HG03571 (cell line): ENCODE data around the gene GOLGA6L1.
"Not testable (repeated sequence)": the region's sequence is repeated elsewhere in the genome, so short reads cannot be mapped to it uniquely, and the experiment has no call there.

Experiments
- ATAC-seq: cut with Tn5 transposase; IDR thresholded peaks from one replicate; pipeline ENCODE4 v1.9.1; 2021; ENCODE audit not compliant: unreplicated experiment

GOLGA6L1 gene, protein sequence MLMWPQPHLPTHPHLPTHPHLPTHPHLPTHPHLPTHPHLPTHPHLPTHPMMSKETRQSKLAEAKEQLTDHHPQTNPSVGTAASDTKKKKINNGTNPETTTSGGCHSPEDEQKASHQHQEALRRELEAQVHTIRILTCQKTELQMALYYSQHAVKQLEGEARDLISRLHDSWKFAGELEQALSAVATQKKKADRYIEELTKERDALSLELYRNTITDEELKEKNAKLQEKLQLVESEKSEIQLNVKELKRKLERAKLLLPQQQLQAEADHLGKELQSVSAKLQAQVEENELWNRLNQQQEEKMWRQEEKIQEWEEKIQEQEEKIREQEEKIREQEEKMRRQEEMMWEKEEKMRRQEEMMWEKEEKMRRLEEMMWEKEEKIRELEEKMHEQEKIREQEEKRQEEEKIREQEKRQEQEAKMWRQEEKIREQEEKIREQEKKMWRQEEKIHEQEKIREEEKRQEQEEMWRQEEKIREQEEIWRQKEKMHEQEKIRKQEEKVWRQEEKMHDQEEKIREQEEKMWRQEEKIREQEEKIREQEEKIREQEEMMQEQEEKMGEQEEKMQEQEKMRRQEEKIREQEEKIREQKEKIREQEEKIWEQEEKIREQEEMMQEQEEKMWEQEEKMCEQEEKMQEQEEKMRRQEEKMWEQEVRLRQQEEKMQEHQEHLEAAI

DNA sequence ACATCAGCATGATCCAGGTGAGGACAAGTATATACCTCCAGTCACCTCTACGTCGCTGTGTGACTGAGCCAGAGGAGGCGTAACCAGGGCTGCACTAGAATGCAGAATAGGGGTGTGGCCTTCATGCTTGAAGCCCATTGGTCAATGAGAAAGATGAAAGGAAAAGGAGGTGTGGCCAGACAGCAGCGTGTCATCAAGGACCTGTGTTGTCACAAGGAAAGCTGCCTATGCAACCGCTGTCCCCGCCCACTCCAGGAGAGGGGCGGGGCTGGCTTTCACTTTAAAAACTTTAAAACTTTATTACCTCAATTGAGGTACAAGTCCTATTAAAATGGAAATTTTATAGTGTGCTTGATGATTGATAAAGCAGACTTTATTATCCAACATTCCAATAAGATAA, at the start of gene GOLGA6L1:
TSS of gene GOLGA6L1 (minus strand) at position 101 of the 400 bp plus-strand sequence. CDS start at position 10, 91 bp downstream.
- ATAC-seq: not testable (repeated sequence)

DNA sequence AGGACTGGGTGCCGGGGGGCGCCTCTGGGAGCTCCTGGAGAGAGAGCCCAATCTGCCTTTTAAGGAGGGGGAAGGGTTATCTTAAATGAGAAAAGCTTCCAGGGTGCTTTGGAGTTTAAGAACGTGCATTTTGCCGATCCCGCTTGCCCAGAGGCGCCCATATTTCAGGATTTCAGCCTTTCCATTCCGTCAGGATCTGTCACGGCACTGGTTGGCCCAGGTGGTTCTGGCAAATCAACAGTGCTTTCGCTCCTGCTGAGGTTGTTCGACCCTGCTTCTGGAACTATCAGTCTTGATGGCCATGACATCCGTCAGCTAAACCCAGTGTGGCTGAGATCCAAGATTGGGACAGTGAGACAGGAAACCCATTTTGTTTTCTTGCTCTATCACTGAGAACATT, 44.6 kb upstream of the GOLGA6L1 start:
- not testable (repeated sequence) for ATAC-seq

DNA sequence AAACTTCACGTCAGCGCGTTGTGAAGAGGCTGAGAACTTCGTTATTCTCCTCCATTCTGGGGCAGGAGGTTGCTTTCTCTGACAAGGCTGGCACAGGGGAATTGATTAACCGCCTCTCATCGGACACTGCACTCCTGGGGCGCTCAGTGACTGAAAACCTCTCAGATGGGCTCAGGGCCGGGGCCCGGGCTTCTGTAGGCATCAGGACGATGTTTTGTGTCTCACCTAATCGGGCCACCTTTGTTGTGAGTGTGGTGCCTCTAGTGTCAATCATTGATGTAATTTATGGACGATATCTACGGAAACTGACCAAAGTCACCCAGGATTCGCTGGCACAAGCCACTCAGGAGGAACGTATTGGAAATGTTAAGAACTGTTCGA, 43.9 kb upstream of the GOLGA6L1 start:
- not testable (repeated sequence) for ATAC-seq

DNA sequence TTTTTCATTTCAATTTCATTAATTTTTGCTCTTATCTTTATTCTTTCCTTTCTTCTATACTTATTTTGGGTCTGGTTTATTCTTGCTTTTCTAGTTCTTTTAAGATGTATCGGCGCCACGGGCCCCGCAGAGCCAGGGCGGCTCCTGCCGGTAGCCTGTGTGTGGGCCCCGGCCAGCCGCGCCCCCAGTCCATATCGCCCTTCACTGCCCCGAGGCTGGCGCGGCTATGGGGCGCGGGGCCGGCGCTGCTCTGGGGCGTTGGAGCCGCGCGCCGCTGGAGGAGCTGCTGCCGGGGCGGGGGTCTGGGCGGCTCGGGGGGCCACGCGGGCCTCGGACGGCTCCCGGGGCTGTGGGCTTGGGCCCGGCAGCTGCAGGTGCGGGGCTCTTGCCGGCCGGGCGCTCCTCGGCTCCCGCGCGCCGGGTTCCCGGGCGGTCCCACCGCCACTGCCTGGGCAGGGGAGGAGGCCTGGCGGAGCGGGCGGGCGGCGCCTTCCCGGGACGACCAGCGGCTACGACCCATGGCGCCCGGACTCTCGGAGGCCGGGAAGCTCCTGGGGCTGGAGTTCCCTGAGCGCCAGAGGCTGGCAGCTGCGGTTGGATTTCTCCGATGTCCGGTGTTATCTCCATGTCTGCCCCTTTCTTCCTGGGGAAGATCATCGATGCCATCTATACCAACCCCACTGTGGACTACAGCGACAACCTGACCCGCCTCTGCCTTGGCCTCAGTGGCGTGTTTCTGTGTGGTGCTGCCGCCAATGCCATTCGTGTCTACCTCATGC, 43.3 kb upstream of the GOLGA6L1 start:
- not testable (repeated sequence) for ATAC-seq

DNA sequence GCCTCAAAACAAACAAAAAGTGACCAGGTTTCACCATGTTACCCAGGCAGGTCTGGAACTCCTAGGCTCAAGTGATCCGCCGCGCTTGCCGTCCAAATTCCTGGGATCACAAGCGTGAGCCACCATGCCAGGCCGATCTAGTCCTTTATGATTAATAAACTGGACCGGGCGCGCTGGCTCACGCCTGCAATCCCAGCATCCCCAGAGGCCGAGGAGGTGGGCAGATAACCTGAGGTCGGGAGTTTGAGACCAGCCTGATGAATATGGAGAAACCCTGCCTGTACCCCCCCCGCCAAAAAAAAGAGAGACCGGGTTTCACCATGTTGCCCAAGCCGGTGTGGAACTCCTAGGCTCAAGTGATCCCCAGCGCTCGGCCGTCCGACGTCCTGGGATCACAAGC, 40.1 kb upstream of the GOLGA6L1 start:
- not testable (repeated sequence) for ATAC-seq

DNA sequence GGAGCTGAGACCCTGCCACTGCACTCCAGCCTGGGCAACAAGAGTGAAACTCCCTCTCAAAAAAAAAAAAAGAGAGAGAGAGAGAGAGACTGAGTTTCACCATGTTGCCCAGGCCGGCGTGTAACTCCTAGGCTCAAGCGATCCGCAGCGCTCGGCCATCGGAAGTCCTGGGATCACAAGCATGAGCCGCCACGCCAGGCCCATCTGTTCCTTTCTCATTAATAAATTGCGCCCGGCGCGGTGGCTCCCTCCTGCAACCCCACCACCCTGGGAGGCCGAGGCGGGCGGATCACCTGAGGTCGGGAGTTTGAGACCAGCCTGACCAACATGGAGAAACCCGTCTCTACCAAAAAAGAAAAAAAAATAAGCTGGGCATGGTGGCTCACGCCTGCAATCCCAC, 39.0 kb upstream of the GOLGA6L1 start:
- ATAC-seq: not testable (repeated sequence)

DNA sequence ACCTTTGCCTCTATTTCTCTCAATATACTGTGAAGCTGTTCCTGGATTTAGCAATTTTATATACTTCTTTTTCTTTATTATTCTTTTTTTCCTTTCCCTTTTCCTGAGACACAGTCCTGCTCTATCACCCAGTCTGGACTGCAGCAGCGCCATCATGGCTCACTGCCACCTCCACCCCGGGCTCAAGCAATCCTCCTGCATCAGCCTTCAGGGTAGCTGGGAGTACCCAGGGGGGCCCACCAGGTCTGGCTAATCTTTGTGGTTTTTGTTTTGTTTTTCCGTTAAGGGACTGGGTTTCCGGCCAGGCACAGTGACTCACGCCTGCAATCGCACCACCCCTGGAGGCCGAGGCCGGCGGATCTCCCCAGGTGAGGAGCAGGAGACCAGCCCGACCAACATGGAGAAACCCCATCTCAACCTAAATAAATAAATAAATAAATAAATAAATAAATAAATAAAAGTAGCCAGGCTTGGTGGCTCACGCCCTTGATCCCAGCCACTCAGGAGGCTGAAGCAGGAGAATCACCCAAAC, 38.1 kb upstream of the GOLGA6L1 start:
- ATAC-seq: not testable (repeated sequence)

DNA sequence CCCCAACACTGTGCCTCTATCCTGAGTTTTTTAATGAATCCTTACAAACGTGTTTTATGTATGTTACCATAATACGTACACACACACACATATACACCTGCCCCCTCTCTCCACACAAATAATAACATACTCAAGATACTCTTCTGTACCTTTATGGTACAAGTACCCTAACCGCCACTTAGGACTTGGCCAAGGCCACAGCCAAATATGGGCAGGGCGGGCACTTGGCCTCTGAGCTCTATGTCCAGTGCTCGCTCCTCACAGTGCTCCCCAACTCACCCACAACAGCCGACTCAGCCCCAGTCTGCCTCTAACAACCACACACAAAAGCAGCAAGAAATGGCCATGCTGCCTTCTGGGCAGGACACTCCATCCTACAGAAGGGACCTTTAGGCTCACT, 3.8 kb downstream of the GOLGA6L1 start:
- not testable (repeated sequence) for ATAC-seq

DNA sequence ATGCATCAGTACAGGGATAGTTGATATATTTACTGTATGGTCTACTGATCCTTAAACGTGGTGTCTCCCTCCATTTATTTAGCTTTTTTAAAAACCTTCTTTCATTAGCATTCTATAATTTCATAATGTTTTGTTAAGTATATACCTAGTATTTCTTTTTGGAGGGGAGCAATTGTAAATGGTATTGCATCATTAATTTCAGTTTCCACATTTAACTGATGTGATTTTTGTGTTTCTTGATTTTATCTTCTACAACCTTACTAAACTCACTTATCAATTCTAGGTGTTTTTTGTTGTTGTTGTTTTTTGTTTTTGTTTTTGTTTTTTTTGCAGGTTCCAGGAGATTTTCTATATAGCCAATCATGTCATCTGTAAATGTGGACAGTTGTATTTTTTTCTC, 18.4 kb downstream of the GOLGA6L1 start:
- ATAC-seq: no peak

DNA sequence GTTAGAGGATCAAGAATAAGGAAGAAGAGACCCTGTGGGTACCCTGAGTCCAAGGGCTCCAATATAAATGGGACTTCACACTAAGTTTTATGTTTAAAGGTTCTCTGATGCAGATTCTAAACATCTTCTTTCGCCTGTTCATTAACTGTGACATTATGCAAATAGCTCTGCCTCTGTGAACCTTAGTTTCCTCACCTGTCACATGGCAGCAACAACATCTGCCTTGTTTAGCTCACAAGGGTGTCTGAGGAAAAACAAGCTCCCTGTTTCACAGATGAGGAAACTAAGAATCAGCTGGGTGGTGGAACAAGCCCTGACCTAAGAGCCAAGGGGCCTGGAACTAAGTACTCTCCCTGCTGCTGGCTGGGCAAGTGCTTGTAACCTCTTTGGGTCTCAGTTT, 40.8 kb downstream of the GOLGA6L1 start:
- no peak for ATAC-seq

DNA sequence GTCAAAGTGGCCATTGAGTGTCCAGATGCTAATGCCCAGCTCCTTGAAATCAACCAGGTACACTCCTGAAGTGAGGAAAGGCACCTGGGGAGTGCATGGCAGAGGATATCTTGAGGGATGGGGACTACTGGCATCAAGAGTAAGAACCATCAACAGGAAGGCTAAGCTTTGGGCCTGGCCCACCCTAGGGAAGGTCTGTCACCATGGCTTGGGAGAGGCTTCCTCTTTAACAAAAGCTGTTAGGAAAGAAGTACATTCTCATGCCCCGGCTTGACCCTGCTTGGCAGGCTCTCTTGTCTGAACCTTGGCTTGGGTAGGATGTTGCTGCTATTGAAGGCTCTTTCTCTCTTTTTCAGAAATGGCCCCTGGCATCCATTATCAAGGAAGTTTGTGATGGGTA, 53.5 kb downstream of the GOLGA6L1 start:
- no peak for ATAC-seq

DNA sequence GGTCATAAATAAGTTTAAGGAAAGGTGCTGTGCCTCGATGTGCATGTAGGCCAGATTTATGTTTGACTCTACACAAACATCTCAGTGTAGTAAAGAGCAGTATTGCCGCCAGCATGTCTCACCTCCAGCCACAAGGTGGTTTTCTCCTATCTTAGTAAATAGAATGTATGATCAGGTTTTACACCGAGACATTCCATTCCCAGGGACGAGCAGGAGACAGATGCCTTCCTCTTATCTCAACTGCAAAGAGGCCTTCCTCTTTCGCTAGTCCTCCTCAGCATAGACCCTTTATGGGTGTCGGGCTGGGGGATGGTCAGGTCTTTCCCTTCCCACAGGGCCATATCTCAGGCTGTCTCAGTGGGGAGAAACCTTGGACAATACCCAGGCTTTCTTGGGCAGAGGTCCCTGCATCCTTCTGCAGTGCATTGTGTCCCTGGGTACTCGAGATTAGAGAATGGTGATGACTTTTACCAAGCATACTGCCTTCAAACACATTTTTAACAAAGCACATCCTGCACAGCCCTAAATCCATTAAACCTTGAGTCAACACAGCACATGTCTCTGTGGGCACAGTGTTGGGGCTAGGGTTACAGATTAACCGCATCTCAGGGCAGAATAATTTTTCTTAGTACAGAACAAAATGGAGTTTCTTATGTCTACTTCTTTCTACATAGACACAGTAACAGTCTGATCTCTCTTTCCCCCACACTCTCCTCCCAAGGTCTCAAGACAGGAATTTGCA, 54.5 kb downstream of the GOLGA6L1 start:
- ATAC-seq: not testable (repeated sequence)

DNA sequence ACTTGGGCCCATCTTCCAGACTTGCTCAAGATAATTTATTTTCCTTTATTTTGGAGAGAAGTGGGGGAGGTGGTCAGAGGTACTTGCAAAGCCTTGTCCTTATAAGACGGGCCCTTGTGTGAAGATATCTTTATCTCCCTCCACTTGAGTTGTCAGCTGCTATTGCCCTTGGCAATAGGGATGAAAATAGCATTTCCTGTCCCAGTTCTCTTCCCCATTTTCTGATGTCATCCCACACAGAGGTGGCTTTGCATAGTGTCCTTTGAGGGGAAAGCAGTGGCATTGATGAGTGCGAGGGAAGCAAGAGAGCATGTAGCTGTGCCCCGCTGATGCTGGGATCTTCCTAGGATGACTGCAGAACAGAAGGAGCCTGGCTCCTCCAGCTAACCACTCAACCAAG, 55.4 kb downstream of the GOLGA6L1 start:
- no peak for ATAC-seq

DNA sequence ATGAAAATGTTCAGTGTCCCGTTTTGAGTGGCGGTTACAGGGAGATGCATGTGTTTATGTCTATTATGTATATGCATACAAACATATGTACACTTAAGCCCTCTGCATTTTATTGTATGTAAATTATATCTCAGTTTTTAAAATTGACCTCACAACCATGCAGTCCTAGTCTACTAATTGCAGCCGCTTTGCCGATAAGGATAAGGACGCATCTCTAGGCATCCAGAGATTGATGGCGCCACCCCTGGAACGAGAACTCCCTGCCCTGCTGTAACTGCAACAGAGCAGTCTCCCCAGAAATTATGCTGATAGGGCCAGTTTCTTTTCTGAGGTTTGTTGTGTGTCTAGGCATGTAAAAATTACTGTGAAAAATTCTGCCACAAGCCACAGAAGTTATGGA, 56.9 kb downstream of the GOLGA6L1 start:
- no peak for ATAC-seq
